Bronchial epithelial cell (primary cell): Measurements from ENCODE around the gene ARHGAP28. TPM values are rescaled to one million over a fixed set of nuclear protein-coding genes. Genes with fewer than 3 reads are reported as not detected.
"Not testable (repeated sequence)": the region's sequence is repeated elsewhere in the genome, so short reads cannot be mapped to it uniquely, and the experiment has no call there.

Experiments used
- DNase-seq: peaks from one replicate; pipeline ENCODE4 v3.0.0-alpha.2; 2010; ENCODE audit warnings: low read depth
- FAIRE-seq: peaks from 2 replicates; lab custom pipeline; 2011; peaks lifted over from hg19 to GRCh38; lab: Jason Lieb, UNC
- H3K27me3 ChIP-seq: 2 replicates; pipeline ENCODE4 v1.5.1; 2011; ENCODE audit warnings: low read length; ENCODE audit not compliant: control insufficient read depth, insufficient read depth
- H3K36me3 ChIP-seq: 2 replicates; pipeline ENCODE4 v1.5.1; 2011; ENCODE audit warnings: low read length; ENCODE audit not compliant: control insufficient read depth, insufficient read depth
- H3K4me3 ChIP-seq: 2 replicates; pipeline ENCODE4 v1.5.1; 2011; ENCODE audit warnings: mild to moderate bottlenecking, low read depth, low read length, control low read depth
- total RNA-seq: library from RNA; depleted of rRNA; stranded (reverse); fragments of >200 nt; gene quantifications from 2 replicates; pipeline ENCODE4 v1.2.1, GENCODE V29; 2014
- TF ChIP-seq, protein P1 (sequence below): IDR thresholded peaks from 2 replicates; pipeline ENCODE4 v1.5.1; 2011; ENCODE audit warnings: mild to moderate bottlenecking, moderate library complexity, low read length, control low read depth, inconsistent platforms; ENCODE audit not compliant: insufficient read depth, severe bottlenecking

The ARHGAP28 gene
- total RNA-seq, 1 donor from 2014 or later, result 0.26 TPM

DNA sequence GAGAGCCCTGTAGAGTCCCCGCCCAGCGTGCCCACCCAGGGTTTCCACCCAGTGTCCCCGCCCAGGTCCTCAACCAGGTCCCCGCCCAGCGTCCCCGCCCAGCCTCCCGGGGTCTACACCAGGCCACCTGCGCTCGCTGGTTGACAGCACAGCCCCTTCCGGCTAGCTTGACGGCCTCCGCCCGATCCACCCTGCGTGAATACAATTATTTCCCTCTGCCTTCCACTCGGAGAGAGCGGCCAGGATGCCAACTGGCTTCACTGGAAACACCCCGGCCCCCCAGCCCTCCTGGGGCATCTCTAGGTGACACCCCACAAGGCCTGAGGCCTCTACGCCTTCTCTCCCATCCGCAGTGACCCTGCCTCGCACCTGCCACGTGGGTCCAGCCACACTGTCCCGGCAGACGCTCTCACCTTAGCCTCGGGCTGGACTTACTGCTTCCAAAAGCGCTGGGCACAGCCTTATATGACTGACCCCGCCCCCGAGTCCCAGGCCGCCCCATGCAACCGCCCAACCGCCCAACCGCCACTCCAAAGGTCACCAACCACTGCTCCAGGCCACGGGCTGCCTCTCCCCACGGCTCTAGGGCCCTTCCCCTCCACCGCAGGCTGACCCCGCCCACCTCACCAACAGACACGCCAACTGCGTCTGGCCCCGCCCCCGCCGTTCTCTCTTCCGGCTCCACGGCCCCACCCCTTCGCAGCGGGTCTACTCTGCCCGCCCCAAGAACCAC is 200.0 kb downstream of the ARHGAP28 start:
- H3K27me3 ChIP-seq, result no peaks in the 10 kb centered on the region
- FAIRE-seq, result no peak

DNA sequence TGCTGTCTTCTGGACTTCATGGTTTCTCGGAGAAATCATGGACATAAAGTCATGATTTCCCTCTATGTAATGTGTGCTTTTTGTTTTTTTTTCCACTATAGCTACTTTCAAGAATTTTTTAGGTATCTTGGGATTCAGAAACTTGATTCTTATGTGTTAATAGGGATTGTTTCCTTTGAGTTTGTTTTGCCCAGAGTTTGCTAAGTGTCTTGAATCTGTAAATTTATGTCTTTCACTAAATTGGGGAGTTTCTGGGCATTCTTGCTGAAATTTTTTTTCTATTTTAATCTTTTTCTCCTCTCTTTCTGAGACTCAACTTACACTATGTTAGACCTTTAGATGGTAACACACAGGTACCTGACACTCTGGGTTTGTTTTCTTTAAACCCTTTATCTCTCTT is 205.3 kb downstream of the ARHGAP28 start:
- FAIRE-seq, result no peak
- no peak for DNase-seq
- no peaks in the 10 kb centered on the region for H3K36me3 ChIP-seq
- no peak overlapping the region for H3K4me3 ChIP-seq
- H3K27me3 ChIP-seq, result no peaks in the 10 kb centered on the region
- TF ChIP-seq, protein P1, sequence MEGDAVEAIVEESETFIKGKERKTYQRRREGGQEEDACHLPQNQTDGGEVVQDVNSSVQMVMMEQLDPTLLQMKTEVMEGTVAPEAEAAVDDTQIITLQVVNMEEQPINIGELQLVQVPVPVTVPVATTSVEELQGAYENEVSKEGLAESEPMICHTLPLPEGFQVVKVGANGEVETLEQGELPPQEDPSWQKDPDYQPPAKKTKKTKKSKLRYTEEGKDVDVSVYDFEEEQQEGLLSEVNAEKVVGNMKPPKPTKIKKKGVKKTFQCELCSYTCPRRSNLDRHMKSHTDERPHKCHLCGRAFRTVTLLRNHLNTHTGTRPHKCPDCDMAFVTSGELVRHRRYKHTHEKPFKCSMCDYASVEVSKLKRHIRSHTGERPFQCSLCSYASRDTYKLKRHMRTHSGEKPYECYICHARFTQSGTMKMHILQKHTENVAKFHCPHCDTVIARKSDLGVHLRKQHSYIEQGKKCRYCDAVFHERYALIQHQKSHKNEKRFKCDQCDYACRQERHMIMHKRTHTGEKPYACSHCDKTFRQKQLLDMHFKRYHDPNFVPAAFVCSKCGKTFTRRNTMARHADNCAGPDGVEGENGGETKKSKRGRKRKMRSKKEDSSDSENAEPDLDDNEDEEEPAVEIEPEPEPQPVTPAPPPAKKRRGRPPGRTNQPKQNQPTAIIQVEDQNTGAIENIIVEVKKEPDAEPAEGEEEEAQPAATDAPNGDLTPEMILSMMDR, result no peak

More for the DNA sequence above, 200.0 kb downstream of the ARHGAP28 start:
- Histone ChIP-seq H3K4me3 (no peak overlapping the region), H3K36me3 (no peaks in the 10 kb centered on the region)
- no peak for DNase-seq
- TF ChIP-seq, protein P1, result no peak

DNA sequence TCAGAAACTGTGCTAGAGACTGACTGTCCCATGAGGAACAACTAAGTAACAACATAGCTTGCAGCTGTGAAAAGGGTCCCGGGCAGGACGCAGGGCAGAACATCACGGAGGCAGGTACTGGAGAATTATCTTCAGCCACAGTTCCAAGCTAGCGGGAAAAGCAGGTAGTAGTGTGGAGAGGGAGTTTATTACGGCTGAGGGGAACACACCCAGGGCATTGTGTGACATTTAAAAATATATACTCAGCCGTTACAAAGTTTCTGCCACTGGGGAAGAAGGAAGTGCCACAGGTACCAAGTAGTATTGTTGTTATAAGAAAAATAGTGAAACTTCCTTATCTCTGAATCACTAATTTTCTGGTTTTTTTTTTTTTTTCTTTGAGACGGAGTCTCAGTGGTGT is 208.5 kb downstream of the ARHGAP28 start:
- Histone ChIP-seq H3K4me3 (no peak overlapping the region), H3K36me3 (no peaks in the 10 kb centered on the region), H3K27me3 (no peaks in the 10 kb centered on the region)
- TF ChIP-seq, protein P1, result no peak
- DNase-seq (no peak), FAIRE-seq (no peak)

DNA sequence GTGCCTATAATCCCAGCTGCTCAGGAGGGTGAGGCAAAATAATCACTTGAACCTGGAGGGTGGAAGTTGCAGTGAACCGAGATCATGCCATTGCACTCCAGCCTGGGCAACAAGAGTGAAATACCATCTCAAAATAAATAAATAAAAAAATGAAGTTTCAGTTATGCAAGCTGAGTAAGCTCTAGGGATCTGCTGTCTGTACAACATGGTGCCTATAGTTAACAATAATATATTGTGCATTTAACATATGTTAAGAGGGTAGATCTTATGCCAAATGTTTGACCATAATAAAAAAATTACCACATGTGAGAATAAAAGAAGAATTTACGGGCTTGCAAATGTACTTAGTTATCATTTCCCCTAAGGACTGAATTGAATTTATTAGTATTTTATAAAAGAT is 208.9 kb downstream of the ARHGAP28 start:
- H3K4me3 ChIP-seq, DNase-seq, H3K27me3 ChIP-seq, H3K36me3 ChIP-seq, FAIRE-seq: not testable (repeated sequence)

DNA sequence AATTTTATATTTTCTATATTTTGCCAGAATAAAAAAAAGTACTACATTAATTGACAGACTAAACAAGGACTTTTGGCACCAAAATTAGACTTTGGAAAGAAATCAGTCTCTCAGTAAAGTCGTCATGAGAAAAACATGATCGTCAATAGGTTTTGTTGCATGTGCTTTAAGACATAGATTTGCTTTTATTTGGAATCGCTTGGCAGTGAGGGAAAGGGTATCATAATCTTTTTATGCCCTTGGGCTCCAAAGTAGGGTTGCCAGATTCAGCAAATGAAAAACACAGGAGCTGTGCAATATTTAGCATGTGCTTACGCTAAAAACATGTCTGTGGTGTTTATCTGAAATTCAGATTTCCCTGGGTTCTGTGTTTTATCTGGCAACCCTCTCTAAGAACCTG is 210.5 kb downstream of the ARHGAP28 start:
- no peak for FAIRE-seq
- no peaks in the 10 kb centered on the region for H3K27me3 ChIP-seq
- no peak overlapping the region for H3K4me3 ChIP-seq
- DNase-seq, result no peak
- TF ChIP-seq, protein P1, result no peak
- H3K36me3 ChIP-seq, result no peaks in the 10 kb centered on the region

DNA sequence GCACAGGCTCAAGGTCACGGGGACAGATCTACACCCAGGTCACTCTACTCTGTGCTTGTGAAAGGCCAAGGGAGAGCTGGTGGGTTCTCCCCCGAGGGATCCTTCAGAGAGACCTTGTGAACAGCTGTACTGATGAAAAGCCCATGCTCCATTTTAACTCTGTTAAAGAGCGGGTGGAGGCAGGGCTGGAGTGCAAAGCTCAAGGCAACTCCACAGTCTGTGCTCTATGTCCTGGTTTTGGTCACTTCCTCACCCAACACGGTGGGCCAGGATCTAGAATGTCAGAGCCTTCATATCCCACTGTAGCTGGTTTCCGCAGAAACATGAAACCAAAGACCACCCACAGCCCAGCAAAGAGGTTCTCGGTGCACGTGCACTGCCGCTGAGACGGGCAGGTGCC is 210.9 kb downstream of the ARHGAP28 start:
- Histone ChIP-seq H3K27me3 (no peaks in the 10 kb centered on the region), H3K36me3 (no peaks in the 10 kb centered on the region), H3K4me3 (no peak overlapping the region)
- TF ChIP-seq, protein P1, result no peak
- FAIRE-seq (no peak), DNase-seq (no peak)
